BE2C (cell line): ENCODE data around the gene ARVCF.

Experiments
- DNase-seq: peaks from one replicate; pipeline ENCODE4 v3.0.0-alpha.2; 2020
- H3K27me3 ChIP-seq: fragments of 250-450 bp; sonication (Bioruptor Pico); 2 replicates; pipeline ENCODE4 v1.5.1; 2020; ENCODE audit warnings: mild to moderate bottlenecking
- H3K36me3 ChIP-seq: fragments of 250-450 bp; sonication (Bioruptor Pico); 2 replicates; pipeline ENCODE4 v1.5.1; 2020; ENCODE audit warnings: mild to moderate bottlenecking
- H3K4me1 ChIP-seq: fragments of 250-450 bp; sonication (Bioruptor Pico); 2 replicates; pipeline ENCODE4 v1.5.1; 2020
- H3K4me3 ChIP-seq: 2 replicates; pipeline ENCODE4 v1.5.1; 2011; ENCODE audit warnings: low read depth, low read length
- H3K9me3 ChIP-seq: fragments of 250-450 bp; sonication (Bioruptor Pico); 2 replicates; pipeline ENCODE4 v1.5.1; 2020
- TF ChIP-seq, protein P1 (sequence below): IDR thresholded peaks from 2 replicates; pipeline ENCODE4 v1.5.1; 2012; ENCODE audit warnings: mild to moderate bottlenecking, low read depth, low read length

ARVCF gene

DNA sequence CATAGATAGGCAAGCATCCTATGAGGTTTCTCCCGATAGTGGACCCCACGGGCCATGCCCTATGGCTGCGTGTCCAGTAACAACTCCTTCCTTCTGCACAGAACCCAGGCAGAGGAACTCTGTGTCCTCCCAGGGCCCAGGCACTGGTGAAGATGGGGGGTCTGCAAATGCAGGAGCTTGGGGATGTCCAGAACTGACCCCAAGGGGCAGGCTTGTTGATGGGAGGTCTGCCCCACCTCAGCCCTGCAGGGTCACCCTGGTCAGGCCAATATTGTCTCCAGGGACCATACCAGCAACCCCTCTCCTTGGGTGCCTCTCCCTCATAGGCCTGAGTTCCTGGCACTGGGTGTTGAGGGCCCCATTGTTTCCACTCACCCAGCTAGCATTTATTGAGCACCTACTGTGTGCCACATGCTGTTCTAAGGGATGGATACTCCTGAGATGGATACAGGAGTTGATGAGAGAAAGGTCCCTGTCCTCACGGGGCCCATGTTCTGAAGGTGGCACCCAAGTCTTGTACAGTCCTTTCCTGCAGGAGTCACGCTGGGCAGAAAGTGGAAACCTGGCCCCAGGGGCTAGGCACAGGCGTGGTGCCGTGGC, 48.7 kb downstream of the ARVCF start:
- Histone ChIP-seq H3K9me3 (no peaks in the 10 kb centered on the region), H3K27me3 (no peaks in the 10 kb centered on the region), H3K36me3 (peaks cover 66% of the 10 kb centered on the region), H3K4me3 (no peak overlapping the region), H3K4me1 (peaks cover 20% of the 10 kb centered on the region)
- TF ChIP-seq, protein P1, sequence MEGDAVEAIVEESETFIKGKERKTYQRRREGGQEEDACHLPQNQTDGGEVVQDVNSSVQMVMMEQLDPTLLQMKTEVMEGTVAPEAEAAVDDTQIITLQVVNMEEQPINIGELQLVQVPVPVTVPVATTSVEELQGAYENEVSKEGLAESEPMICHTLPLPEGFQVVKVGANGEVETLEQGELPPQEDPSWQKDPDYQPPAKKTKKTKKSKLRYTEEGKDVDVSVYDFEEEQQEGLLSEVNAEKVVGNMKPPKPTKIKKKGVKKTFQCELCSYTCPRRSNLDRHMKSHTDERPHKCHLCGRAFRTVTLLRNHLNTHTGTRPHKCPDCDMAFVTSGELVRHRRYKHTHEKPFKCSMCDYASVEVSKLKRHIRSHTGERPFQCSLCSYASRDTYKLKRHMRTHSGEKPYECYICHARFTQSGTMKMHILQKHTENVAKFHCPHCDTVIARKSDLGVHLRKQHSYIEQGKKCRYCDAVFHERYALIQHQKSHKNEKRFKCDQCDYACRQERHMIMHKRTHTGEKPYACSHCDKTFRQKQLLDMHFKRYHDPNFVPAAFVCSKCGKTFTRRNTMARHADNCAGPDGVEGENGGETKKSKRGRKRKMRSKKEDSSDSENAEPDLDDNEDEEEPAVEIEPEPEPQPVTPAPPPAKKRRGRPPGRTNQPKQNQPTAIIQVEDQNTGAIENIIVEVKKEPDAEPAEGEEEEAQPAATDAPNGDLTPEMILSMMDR, result no peak
- DNase-seq, result no peak

DNA sequence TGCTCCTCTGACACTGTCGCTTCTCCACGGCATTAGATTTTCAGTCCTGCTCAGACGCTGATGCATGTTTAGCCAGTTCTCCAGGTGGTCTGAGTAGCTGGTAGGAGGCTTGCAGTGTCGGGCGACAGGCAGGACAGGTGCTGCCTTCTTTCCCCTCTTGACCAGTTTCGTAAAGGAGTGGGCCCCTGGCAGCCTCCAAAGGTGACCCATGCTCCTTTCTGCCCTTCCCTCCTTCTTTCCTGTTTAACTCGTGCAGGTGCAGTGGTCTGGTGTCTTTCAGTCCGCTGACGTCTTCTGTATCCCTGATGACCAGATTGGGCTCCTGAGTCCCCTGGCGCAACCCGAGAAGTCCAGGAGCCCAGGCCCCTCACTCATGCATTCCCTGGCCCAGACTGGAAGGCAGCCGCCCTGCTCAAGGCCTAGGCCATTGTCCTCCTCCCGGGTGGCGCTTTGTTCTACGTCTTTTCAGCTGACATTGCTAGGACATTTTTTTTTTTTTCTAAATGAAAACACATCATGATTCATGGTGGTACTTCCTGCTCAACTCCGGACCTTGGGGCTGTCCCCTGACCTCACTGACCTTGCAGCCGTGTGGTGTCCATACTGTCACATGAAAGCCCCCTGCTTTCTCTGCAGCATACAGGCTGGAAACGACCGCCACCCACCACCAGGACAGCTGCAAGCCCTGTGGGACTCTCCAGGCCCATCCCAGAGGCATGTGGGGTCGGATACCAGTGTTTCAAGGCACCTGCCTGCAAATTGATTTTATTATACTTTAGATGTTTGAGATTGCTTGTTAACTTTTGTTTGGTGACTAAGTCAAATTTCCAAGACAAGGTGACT, 49.5 kb downstream of the ARVCF start:
- no peaks in the 10 kb centered on the region for H3K27me3 ChIP-seq
- peaks cover 26% of the 10 kb centered on the region for H3K4me1 ChIP-seq
- no peaks in the 10 kb centered on the region for H3K9me3 ChIP-seq
- H3K4me3 ChIP-seq, result no peak overlapping the region
- DNase-seq, result no peak
- H3K36me3 ChIP-seq, result peaks cover 58% of the 10 kb centered on the region
- TF ChIP-seq, protein P1, result no peak

DNA sequence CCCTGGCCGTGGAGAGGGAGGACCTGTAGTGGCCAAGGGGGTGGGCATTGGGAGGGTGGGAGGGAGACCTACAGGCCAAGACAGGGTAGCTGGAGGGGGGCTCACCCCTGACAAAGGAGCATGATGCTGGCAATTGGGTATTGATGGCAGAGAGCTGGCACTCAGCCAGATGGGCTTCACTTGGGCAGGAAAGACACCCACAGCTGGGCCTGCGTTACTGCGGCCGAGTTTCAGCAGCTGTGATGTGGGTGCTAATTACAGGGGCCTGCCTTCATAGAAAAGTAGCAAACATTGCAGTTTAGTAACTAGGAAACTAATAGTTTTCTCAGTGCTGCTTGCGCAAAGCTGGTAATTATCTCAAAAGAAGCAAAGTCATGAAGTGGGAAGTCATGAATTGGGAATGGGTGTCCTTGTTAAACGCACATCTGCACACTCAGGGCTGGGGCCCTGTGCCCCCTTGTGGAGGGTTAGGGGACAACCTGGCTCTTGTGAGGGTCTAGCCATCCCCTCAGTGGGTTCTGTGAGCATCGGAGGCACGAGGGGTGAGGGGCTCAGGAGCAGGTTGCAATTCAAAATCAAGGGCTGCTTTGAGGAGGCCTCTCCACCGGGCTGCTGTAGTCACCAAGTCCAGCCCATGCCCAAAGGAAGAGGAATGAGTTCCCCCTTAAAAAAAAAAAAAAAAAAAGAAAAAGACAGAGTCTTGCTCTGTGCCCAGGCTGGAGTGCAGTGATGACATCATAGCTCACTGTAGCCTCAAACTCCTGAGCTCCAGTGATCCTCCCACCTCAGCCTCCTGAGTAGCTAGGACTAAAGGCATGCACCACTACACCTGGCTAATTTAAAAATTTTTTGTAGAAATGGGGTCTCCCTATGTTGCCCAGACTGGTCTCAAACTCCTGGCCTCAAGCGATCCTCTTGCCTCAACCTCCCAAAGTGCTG, 50.6 kb downstream of the ARVCF start:
- peaks cover 26% of the 10 kb centered on the region for H3K4me1 ChIP-seq
- H3K27me3 ChIP-seq, result no peaks in the 10 kb centered on the region
- peak; percentile 68 for DNase-seq
- TF ChIP-seq, protein P1, result peak; percentile 72
- H3K4me3 ChIP-seq, result no peak overlapping the region
- H3K36me3 ChIP-seq, result peaks cover 47% of the 10 kb centered on the region
- no peaks in the 10 kb centered on the region for H3K9me3 ChIP-seq

DNA sequence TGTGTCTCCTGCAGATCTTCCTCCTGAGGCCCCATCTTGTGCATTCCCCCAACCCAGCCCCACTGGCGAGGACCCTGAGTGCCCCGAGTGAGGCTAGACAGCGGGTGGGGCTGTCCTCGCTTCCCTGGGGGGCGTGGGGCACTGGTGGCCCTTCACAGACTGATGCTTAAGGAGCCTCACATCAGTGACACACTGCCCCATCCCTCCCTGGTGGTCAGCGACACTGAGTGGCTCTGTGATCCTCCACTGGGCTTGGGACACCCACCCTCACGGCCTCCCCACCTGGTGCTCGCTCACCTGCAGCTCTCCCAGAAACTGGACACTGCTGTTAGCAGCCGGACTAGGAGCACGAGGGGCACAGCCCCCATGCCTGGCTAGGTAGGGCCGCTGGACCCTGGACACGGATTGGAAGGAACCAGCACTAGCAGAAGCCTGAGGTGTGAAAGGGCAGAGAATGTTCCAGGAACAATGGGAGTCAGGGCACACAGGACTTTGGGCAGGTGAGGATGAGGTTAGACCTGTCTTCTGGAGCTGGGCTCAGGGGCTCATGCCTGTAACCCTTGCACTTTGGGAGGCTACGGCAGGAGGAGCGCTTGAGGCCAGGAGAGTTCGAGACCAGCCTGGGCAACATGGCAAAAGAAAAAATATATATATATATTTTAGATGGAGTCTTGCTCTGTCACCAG, 51.8 kb downstream of the ARVCF start:
- no peak overlapping the region for H3K4me3 ChIP-seq
- H3K36me3 ChIP-seq, result peaks cover 37% of the 10 kb centered on the region
- no peaks in the 10 kb centered on the region for H3K27me3 ChIP-seq
- DNase-seq, result no peak
- no peaks in the 10 kb centered on the region for H3K9me3 ChIP-seq
- TF ChIP-seq, protein P1, result no peak
- H3K4me1 ChIP-seq, result peaks cover 21% of the 10 kb centered on the region

DNA sequence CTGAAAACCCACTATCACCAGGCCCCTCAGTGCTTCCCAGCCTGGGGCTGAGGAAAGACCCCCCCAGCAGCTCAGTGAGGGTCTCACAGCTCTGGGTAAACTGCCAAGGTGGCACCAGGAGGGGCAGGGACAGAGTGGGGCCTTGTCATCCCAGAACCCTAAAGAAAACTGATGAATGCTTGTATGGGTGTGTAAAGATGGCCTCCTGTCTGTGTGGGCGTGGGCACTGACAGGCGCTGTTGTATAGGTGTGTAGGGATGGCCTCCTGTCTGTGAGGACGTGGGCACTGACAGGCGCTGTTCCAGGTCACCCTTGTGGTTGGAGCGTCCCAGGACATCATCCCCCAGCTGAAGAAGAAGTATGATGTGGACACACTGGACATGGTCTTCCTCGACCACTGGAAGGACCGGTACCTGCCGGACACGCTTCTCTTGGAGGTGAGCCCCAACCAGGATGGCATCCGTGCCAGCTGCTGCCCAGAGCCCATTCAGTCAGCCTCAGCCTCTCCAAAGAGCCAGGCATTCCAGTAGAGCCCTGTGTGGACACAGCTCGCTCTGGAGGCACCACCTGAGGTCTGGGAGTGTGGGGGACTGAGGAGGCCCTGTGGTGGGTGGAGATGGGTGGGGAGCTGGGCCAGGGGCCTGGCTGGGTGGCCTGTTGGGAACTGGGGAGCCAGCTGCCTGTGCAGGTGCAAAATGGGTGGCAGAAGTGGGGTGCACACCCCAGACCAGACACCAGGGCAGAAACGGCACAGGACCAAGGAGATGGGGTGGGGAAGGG, 52.6 kb downstream of the ARVCF start:
- Histone ChIP-seq H3K27me3 (no peaks in the 10 kb centered on the region), H3K9me3 (no peaks in the 10 kb centered on the region), H3K36me3 (peaks cover 29% of the 10 kb centered on the region), H3K4me3 (no peak overlapping the region), H3K4me1 (peaks cover 23% of the 10 kb centered on the region)
- DNase-seq, result no peak
- TF ChIP-seq, protein P1, result no peak
